Measurements from ENCODE around the gene CEBPE.

DNA sequence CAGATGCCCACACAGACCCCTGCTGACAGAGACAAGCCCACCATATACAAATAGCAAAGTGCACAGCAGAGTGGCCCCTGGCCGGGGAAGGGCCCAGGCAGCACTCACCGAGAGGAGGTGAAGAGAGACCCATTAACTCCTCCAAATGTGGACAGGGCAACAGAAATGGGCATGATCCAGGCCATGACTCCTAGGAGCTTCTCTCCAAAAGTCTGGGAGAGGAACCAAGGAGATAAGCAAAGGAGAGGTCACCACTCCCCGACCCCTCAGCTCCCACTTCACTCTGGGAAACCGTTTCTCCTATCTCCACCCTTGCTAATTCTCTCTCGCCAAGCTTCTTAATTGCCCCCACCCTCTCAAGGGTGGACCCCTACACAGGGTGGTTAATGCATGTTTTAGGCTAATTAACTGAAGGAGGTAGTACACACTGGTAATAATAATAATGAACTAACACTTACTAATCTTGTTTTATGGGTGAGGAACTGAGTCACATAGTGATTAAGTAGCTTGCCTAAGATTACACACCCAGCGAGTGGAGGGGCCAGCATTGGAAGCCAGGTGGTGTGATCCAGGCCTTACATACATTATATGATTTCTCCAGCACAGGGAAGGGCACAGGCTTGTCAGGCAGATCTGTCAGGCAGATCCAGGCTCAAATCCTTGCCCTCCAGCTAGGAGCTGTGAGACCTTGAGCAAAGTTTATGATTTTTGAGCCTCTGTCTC lies 18.9 kb upstream of the CEBPE start:
- no peak for TF ChIP-seq EZH2phosphoT487 (IDR thresholded peaks at IDR 0.05; ENCODE audit: borderline replicate concordance, low read depth, low read length)
- TF ChIP-seq, protein P1, sequence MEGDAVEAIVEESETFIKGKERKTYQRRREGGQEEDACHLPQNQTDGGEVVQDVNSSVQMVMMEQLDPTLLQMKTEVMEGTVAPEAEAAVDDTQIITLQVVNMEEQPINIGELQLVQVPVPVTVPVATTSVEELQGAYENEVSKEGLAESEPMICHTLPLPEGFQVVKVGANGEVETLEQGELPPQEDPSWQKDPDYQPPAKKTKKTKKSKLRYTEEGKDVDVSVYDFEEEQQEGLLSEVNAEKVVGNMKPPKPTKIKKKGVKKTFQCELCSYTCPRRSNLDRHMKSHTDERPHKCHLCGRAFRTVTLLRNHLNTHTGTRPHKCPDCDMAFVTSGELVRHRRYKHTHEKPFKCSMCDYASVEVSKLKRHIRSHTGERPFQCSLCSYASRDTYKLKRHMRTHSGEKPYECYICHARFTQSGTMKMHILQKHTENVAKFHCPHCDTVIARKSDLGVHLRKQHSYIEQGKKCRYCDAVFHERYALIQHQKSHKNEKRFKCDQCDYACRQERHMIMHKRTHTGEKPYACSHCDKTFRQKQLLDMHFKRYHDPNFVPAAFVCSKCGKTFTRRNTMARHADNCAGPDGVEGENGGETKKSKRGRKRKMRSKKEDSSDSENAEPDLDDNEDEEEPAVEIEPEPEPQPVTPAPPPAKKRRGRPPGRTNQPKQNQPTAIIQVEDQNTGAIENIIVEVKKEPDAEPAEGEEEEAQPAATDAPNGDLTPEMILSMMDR (conservative IDR thresholded peaks at IDR 0.05; ENCODE audit: low read length) = no peak
